ENCODE measurements around the gene PRDM16.
"Not testable (repeated sequence)": the region's sequence is repeated elsewhere in the genome, so short reads cannot be mapped to it uniquely, and the experiment has no call there.

PRDM16 gene

GRCh38 chr1:3163356-3163755, 94.4 kb downstream of the PRDM16 start:
- no peaks in the 10 kb centered on the region for H3K79me2 ChIP-seq (ENCODE audit: insufficient read depth, low read length)
- no peak overlapping the region for H3K4me2 ChIP-seq (ENCODE audit: insufficient read depth, low read length)
- ATAC-seq (ENCODE audit: insufficient read depth, low read depth), result no peak
- no peak overlapping the region for H3K9ac ChIP-seq (ENCODE audit: low read depth, low read length)
- no peak overlapping the region for H3K27ac ChIP-seq (ENCODE audit: low read length)
- DNase-seq, result no peak
- H3K36me3 ChIP-seq (ENCODE audit: insufficient read depth, low read length), result no peaks in the 10 kb centered on the region
- no peaks in the 10 kb centered on the region for H3K4me1 ChIP-seq (ENCODE audit: insufficient read depth, low read length)
- no peak overlapping the region for H3K4me3 ChIP-seq (ENCODE audit: low read depth in 1 of 2, low read length in 2 of 2)
- H3K9me3 ChIP-seq (ENCODE audit: insufficient read depth, low read length, severe bottlenecking), result no peaks in the 10 kb centered on the region
- H2AFZ ChIP-seq (ENCODE audit: low read depth, low read length), result no peak overlapping the region
- TF ChIP-seq, protein P1, sequence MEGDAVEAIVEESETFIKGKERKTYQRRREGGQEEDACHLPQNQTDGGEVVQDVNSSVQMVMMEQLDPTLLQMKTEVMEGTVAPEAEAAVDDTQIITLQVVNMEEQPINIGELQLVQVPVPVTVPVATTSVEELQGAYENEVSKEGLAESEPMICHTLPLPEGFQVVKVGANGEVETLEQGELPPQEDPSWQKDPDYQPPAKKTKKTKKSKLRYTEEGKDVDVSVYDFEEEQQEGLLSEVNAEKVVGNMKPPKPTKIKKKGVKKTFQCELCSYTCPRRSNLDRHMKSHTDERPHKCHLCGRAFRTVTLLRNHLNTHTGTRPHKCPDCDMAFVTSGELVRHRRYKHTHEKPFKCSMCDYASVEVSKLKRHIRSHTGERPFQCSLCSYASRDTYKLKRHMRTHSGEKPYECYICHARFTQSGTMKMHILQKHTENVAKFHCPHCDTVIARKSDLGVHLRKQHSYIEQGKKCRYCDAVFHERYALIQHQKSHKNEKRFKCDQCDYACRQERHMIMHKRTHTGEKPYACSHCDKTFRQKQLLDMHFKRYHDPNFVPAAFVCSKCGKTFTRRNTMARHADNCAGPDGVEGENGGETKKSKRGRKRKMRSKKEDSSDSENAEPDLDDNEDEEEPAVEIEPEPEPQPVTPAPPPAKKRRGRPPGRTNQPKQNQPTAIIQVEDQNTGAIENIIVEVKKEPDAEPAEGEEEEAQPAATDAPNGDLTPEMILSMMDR (IDR thresholded peaks at IDR 0.05; ENCODE audit: borderline replicate concordance, extremely low read depth, low read length, poor library complexity, severe bottlenecking), result no peak
- no peak for TF ChIP-seq EZH2 (IDR thresholded peaks at IDR 0.05; ENCODE audit: borderline replicate concordance, low read depth, low read length, severe bottlenecking)
- H3K27me3 ChIP-seq (ENCODE audit: insufficient read depth, low read length, poor library complexity), result no peaks in the 10 kb centered on the region
- no peaks in the 10 kb centered on the region for H4K20me1 ChIP-seq (ENCODE audit: insufficient read depth, low read length)

DNA sequence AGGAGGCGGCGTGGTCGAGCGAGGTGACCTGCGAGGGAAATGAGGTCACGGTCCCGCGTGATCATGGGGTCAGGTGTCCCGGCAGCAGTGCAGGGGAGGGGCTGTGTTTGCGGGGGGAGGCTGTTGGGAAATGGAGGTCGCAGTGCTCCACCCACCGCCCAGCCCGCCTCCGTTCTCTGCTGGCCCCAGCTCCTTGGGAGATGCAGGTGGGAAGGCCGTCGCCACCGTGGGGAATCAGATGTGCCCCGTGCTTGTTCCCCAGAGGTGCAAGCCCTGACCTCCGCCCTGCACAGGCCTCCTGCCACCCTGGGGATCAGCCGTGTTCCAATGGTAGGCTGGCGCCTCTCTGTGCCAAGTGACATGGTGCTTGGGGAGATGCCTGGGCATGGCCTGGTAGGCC, 95.7 kb downstream of the PRDM16 start:
- TF ChIP-seq, protein P1 (IDR thresholded peaks at IDR 0.05; ENCODE audit: borderline replicate concordance, extremely low read depth, low read length, poor library complexity, severe bottlenecking), result no peak
- TF ChIP-seq EZH2 (IDR thresholded peaks at IDR 0.05; ENCODE audit: borderline replicate concordance, low read depth, low read length, severe bottlenecking), result no peak
- Histone ChIP-seq H3K4me1 (ENCODE audit: insufficient read depth, low read length) (no peaks in the 10 kb centered on the region), H3K4me3 (ENCODE audit: low read depth in 1 of 2, low read length in 2 of 2) (no peak overlapping the region), H3K79me2 (ENCODE audit: insufficient read depth, low read length) (no peaks in the 10 kb centered on the region), H3K27me3 (ENCODE audit: insufficient read depth, low read length, poor library complexity) (no peaks in the 10 kb centered on the region), H3K9ac (ENCODE audit: low read depth, low read length) (no peak overlapping the region), H3K27ac (ENCODE audit: low read length) (no peak overlapping the region), H3K4me2 (ENCODE audit: insufficient read depth, low read length) (no peak overlapping the region), H2AFZ (ENCODE audit: low read depth, low read length) (no peak overlapping the region), H4K20me1 (ENCODE audit: insufficient read depth, low read length) (no peaks in the 10 kb centered on the region), H3K9me3 (ENCODE audit: insufficient read depth, low read length, severe bottlenecking) (no peaks in the 10 kb centered on the region), H3K36me3 (ENCODE audit: insufficient read depth, low read length) (no peaks in the 10 kb centered on the region)
- ATAC-seq (ENCODE audit: insufficient read depth, low read depth) (no peak), DNase-seq (no peak)

- H3K79me2 ChIP-seq (ENCODE audit: insufficient read depth, low read length); H3K27me3 ChIP-seq (ENCODE audit: insufficient read depth, low read length, poor library complexity): not testable (repeated sequence)
These were observed 96.2 kb downstream of the PRDM16 start for GRCh38 chr1:3165189-3165588.

DNA sequence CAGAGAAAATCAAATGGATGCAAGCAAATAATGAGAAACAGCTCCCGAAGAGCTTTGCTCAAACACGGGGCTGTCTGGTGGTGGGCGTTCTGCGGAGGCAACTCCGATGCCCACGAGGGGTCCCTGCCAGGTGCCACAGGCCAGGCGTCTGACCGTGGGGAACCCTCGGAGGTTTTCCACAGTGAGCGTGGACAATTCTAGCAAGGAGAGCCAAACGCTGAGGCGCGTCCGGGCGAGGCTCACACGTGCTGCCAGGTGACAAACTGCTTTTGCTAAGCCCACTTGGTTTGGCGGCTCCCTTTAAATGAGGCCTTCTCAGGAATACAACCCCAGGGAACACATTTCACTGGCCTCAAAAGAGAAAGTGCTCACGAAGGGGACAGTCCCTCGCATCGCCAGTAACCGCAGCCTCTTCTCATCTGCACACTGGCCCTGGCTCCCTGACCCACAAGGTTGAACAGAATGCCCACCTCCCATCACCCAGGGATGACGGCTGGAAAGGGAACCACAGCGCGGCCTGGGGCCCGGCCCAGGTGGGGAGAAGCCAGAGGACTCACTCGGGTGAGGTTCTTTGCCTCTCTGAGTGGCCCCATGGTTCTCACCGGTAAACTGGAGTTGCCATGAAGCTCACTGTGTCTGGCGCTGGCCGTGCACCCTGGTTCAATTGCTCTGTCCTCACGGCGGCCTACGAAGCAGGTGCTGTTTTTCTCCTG, 97.4 kb downstream of the PRDM16 start:
- no peak for TF ChIP-seq EZH2 (IDR thresholded peaks at IDR 0.05; ENCODE audit: borderline replicate concordance, low read depth, low read length, severe bottlenecking)
- TF ChIP-seq, protein P1 (IDR thresholded peaks at IDR 0.05; ENCODE audit: borderline replicate concordance, extremely low read depth, low read length, poor library complexity, severe bottlenecking), result no peak
- no peaks in the 10 kb centered on the region for H3K4me1 ChIP-seq (ENCODE audit: insufficient read depth, low read length)
- no peaks in the 10 kb centered on the region for H4K20me1 ChIP-seq (ENCODE audit: insufficient read depth, low read length)
- DNase-seq (no peak), ATAC-seq (ENCODE audit: insufficient read depth, low read depth) (no peak)
- H3K36me3 ChIP-seq (ENCODE audit: insufficient read depth, low read length), result no peaks in the 10 kb centered on the region
- no peak overlapping the region for H2AFZ ChIP-seq (ENCODE audit: low read depth, low read length)
- H3K9ac ChIP-seq (ENCODE audit: low read depth, low read length), result no peak overlapping the region
- no peak overlapping the region for H3K4me3 ChIP-seq (ENCODE audit: low read depth in 1 of 2, low read length in 2 of 2)
- H3K4me2 ChIP-seq (ENCODE audit: insufficient read depth, low read length), result no peak overlapping the region
- no peak overlapping the region for H3K27ac ChIP-seq (ENCODE audit: low read length)
- H3K27me3 ChIP-seq (ENCODE audit: insufficient read depth, low read length, poor library complexity), result no peaks in the 10 kb centered on the region
- no peaks in the 10 kb centered on the region for H3K9me3 ChIP-seq (ENCODE audit: insufficient read depth, low read length, severe bottlenecking)
- no peaks in the 10 kb centered on the region for H3K79me2 ChIP-seq (ENCODE audit: insufficient read depth, low read length)

More at GRCh38 chr1:3165189-3165588, 96.2 kb downstream of the PRDM16 start:
- H3K4me1 ChIP-seq (ENCODE audit: insufficient read depth, low read length); H3K4me2 ChIP-seq (ENCODE audit: insufficient read depth, low read length); H3K9me3 ChIP-seq (ENCODE audit: insufficient read depth, low read length, severe bottlenecking); H3K4me3 ChIP-seq (ENCODE audit: low read depth in 1 of 2, low read length in 2 of 2); H2AFZ ChIP-seq (ENCODE audit: low read depth, low read length); H3K9ac ChIP-seq (ENCODE audit: low read depth, low read length); ATAC-seq (ENCODE audit: insufficient read depth, low read depth); H4K20me1 ChIP-seq (ENCODE audit: insufficient read depth, low read length); H3K27ac ChIP-seq (ENCODE audit: low read length); H3K36me3 ChIP-seq (ENCODE audit: insufficient read depth, low read length); DNase-seq: not testable (repeated sequence)
